Measurements from ENCODE around the gene STAM.

DNA sequence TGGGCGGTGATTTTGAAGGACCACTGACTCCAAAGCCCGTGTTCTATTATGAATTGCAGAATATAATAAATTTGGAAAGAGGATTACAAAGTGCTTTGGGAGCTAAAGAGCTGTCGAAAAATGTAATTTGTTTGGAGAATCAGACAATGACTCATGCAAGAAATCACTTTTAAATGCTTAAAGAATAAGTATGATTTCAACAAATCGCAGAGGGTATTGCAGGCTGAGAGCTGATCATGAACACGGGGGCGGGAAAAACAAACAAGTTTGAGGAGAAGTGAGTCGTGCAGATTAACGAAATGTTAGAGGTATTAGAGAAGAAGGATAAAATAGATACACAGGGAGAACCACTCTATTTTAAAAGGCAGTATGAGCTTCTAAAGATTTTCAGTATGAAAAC, 21.9 kb upstream of the STAM start:
- TF ChIP-seq POLR2A (IDR thresholded peaks at IDR 0.05): no peak
- TF ChIP-seq, protein P1, sequence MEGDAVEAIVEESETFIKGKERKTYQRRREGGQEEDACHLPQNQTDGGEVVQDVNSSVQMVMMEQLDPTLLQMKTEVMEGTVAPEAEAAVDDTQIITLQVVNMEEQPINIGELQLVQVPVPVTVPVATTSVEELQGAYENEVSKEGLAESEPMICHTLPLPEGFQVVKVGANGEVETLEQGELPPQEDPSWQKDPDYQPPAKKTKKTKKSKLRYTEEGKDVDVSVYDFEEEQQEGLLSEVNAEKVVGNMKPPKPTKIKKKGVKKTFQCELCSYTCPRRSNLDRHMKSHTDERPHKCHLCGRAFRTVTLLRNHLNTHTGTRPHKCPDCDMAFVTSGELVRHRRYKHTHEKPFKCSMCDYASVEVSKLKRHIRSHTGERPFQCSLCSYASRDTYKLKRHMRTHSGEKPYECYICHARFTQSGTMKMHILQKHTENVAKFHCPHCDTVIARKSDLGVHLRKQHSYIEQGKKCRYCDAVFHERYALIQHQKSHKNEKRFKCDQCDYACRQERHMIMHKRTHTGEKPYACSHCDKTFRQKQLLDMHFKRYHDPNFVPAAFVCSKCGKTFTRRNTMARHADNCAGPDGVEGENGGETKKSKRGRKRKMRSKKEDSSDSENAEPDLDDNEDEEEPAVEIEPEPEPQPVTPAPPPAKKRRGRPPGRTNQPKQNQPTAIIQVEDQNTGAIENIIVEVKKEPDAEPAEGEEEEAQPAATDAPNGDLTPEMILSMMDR (IDR thresholded peaks at IDR 0.05): no peak
- TF ChIP-seq EP300 (IDR thresholded peaks at IDR 0.05): no peak

Measured in ovary (tissue), 3 donors.